HG03060 (cell line): Measurements from ENCODE around the gene MUC2.

ENCODE experiments used
- ATAC-seq: cut with Tn5 transposase; IDR thresholded peaks from one replicate; pipeline ENCODE4 v1.9.1; 2021; ENCODE audit warnings: low read depth, moderate number of reproducible peaks; ENCODE audit not compliant: unreplicated experiment

Gene MUC2

GRCh38 chr11:1074244-1075221 is at the start of gene MUC2:
TSS of gene MUC2 (plus strand) at chr11:1074874.
- no peak for ATAC-seq

GRCh38 chr11:1025410-1026162 is 49.1 kb upstream of the MUC2 start:
- no peak for ATAC-seq

GRCh38 chr11:1026163-1026450 is 48.6 kb upstream of the MUC2 start:
- ATAC-seq, result no peak

GRCh38 chr11:1026641-1027482 is 47.8 kb upstream of the MUC2 start:
- no peak for ATAC-seq

GRCh38 chr11:1027483-1028290 is 47.0 kb upstream of the MUC2 start:
- ATAC-seq, result no peak

GRCh38 chr11:1028291-1028540 is 46.5 kb upstream of the MUC2 start:
- no peak for ATAC-seq

- no peak for ATAC-seq
These were observed 46.1 kb upstream of the MUC2 start for GRCh38 chr11:1028616-1029015.

GRCh38 chr11:1029051-1029450 is 45.6 kb upstream of the MUC2 start:
- ATAC-seq, result no peak

GRCh38 chr11:1029654-1030053 is 45.0 kb upstream of the MUC2 start:
- ATAC-seq, result no peak

- ATAC-seq, result no peak
These were observed 44.6 kb upstream of the MUC2 start for GRCh38 chr11:1030086-1030485.

GRCh38 chr11:1030556-1030955 is 44.1 kb upstream of the MUC2 start:
- no peak for ATAC-seq

- no peak for ATAC-seq
These were observed 43.4 kb upstream of the MUC2 start for GRCh38 chr11:1031121-1031899.

- no peak for ATAC-seq
These were observed 42.3 kb upstream of the MUC2 start for GRCh38 chr11:1032310-1032891.

GRCh38 chr11:1033016-1033798 is 41.5 kb upstream of the MUC2 start:
- no peak for ATAC-seq

GRCh38 chr11:1034001-1034400 is 40.7 kb upstream of the MUC2 start:
- ATAC-seq, result no peak

GRCh38 chr11:1034456-1035295 is 40.0 kb upstream of the MUC2 start:
- no peak for ATAC-seq

GRCh38 chr11:1035577-1036283 is 38.9 kb upstream of the MUC2 start:
- ATAC-seq, result no peak
